NCI-H2227 (cell line): ENCODE data around the gene LATS2.
A peak's percentile ranks its signal among the peaks of the same experiment; 100 is the strongest.
"Not testable (repeated sequence)": the region's sequence is repeated elsewhere in the genome, so short reads cannot be mapped to it uniquely, and the experiment has no call there.

ENCODE experiments used
- DNase-seq: peaks from one replicate; lab custom pipeline; 2025; ENCODE audit not compliant: unreplicated experiment; lab: John Stamatoyannopoulos, UW

Gene LATS2

GRCh38 chr13:21075379-21076249 lies 14.2 kb upstream of the LATS2 start:
- peak; percentile 54 for DNase-seq

DNA sequence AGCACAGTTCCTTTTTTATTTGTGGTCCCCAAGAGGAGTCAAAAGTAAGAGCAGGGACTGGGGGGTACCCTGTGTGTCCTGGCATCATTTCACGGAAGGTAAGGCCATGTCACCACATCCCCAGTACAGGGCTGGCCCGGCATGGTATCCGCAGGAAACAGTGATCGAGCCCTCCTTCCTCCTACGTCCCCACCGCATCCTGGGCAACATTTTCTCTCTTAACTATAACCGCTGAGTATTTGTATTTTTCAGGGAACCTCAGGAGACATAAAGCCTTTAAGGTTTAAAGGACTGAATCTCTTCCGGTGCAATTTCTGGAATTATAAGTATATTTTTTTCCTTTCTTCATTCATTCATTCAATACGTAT lies 13.6 kb upstream of the LATS2 start:
- no peak for DNase-seq

GRCh38 chr13:21074546-21074945 lies 13.2 kb upstream of the LATS2 start:
- DNase-seq: peak; percentile 10

DNA sequence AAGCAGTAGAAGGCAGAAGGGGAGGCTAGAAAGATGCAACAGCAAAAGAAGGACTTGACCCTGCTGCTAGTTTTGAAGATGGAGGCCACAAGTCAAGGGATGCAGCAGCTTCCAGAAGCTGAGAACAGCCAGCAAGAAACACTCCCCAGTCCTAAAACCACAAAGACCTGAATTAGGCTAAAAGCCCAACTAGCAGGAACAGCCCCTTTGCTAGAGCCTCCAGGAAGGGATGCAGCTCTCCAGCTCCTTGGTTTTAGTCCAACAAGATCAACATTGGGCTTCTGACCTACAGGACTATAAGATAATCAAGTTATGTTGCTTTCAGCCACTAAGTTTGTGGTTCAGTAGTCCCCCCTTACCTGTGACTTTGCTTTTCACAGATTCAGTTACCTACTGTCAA lies 10.5 kb upstream of the LATS2 start:
- no peak for DNase-seq

GRCh38 chr13:21071015-21071414 lies 9.6 kb upstream of the LATS2 start:
- no peak for DNase-seq

DNA sequence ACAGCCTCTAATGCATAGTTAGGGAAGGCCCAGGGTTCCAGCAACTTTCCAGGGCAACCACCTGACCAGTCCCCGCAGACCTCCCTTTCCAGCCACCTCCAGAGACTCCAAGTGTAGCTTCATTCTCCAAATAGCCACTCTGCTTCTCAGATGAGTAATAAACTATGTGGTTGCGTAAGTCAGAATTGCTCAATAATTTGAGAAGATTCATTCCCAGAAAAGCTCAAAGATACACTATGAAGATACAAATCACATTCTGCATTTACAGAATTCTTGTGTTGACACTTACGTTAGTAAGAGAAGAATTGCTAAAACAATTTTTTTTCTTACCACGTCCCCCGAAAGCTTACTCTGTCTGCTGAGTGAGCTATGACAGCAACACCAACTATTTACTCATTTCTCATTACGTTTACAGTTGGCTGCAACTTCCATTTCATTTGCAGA lies 8.2 kb upstream of the LATS2 start:
- no peak for DNase-seq

- DNase-seq: no peak
Observed at GRCh38 chr13:21067848-21068247, 6.5 kb upstream of the LATS2 start.

- DNase-seq: no peak
Observed at GRCh38 chr13:21066946-21067345, 5.6 kb upstream of the LATS2 start.

GRCh38 chr13:21065686-21066085 lies 4.3 kb upstream of the LATS2 start:
- DNase-seq: no peak

DNA sequence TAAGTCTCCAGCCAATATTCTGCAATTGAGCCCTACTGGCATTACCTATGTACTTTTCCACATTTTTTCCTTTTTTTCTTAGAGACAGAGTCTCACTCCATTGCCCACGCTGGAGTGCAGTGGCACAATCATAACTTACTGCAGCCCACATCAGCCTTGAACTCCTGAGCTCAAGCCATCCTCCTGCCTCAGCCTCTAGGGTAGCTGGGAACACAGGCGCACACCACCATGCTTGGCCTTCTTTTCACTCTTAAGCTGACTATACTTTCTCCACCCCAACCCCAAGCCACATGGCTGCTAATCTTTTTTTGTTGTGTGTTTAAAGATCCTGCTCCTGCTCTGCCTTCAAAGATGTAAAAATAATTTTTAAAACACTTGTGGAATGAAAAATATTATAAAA lies 1.6 kb upstream of the LATS2 start:
- no peak for DNase-seq

GRCh38 chr13:21060338-21061028 lies 903 bp downstream of the LATS2 start:
- DNase-seq: no peak

DNA sequence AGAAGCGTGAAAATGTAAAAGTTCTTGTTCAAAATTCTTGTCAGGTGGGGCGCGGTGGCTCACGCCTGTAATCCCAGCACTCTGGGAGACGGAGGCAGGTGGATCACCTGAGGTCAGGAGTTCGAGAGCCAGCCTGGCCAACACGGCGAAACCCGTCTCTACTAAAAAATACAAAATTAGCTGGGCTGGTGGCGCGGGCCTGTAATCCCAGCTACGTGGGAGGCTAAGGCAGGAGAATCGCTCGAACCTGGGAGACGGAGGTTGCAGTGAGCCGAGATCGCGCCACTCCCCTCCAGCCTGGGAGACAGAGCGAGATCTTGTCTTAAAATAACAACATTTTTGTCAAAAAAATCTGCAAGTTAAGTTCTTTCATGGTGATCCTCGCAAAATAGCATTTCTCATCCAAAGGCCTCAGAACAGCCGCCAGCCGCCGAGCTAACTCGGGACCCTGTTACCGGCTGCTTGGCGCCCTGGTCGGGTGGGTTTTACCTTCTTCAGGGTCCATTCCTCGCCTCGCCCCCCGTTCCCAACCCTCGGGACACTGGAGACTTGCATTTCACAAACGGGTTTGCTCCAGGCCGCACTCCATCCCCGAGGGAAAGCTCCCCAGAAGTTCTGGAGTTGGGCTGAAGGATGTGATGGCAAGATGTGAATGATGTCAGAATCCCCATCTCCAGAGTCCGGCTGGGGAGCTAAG lies 1.6 kb downstream of the LATS2 start:
- no peak for DNase-seq

GRCh38 chr13:21058361-21058760 lies 3.0 kb downstream of the LATS2 start:
- DNase-seq: no peak

DNA sequence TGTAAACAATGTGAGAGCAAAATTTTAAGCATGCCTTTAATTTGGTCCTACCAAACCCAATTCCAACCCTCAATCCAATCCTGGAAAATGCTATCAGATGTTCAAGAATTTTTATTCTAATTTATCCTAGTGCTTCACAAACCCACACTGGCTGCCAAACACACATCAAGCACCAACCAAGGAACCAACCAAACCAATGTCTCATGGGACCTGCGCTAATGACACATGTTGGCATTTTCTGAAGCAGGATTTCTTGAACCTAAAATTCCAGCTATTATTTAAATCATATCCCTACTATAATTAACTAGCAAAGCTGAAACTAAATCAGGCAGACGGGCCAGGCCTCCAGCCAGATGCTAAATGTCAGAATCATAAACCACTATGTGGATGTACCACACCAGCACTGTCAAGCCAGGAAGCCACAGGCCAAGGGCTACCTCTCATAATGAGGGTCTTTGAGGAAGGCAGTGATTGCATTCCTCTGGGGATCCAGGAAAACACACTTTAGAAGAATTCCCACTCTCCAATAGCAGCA lies 5.8 kb downstream of the LATS2 start:
- DNase-seq: no peak

- DNase-seq: no peak
Observed at GRCh38 chr13:21055016-21055415, 6.4 kb downstream of the LATS2 start.

GRCh38 chr13:21054313-21054712 lies 7.1 kb downstream of the LATS2 start:
- no peak for DNase-seq

DNA sequence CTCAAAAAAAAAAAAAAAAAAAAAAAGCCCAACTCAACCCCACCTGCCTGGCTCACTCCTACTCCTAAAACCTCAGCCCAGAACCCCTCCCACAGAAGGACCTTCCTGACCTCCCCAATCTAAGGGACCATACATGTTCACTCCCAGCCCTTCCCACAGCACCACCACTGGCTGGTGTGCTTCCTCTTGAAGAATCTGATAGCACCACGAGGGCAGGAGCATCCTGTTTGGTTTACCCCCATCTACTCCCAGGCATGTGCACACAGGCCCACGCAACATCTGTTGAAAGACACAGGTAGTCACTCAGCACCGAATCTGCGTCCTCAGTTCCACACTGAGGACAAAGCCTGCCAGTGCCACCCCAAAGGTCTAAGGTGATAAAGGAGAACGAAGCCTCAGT lies 8.2 kb downstream of the LATS2 start:
- no peak for DNase-seq

- DNase-seq: no peak
Observed at GRCh38 chr13:21051675-21052074, 9.7 kb downstream of the LATS2 start.

- no peak for DNase-seq
Observed at GRCh38 chr13:21050288-21051197, 10.8 kb downstream of the LATS2 start.

DNA sequence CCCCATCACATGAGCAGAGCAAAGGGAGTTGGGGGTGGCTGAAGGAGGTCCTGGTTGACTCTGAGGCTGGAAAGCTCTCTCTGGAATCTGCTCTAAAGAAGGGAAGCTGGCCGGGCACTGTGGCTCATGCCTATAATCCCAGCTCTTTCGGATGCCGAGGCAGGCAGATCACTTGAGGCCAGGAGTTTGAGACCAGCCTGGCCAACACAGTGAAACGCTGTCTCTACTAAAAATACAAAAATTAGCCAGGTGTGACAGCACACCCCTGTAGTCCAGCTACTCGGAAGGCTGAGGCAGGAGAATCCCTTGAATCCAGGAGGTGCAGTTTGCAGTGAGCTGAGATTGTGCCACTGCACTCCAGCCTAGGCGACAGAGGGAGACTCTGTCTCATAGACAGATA lies 11.7 kb downstream of the LATS2 start:
- DNase-seq: not testable (repeated sequence)
